K562 (cell line): ENCODE results near the gene PLOD1. TPM values are rescaled to one million over a fixed set of nuclear protein-coding genes. Genes with fewer than 3 reads are reported as not detected.
A peak's percentile ranks its signal among the peaks of the same experiment; 100 is the strongest.

ENCODE experiments used
- BCL6 ChIP-seq: fragments of 250-450 bp; sonication (Bioruptor Pico); IDR thresholded peaks from 2 replicates; pipeline ENCODE4 v1.4.0; 2020
- BHLHE40 ChIP-seq: IDR thresholded peaks from 2 replicates; pipeline ENCODE4 v1.6.1; 2011; ENCODE audit warnings: low read length, improper control_type of control experiment
- CHD7 ChIP-seq: fragments of 200-600 bp; sonication (generic); IDR thresholded peaks from one replicate; pipeline ENCODE4 v1.6.1; 2012; ENCODE audit warnings: mild to moderate bottlenecking, low read depth, low read length, inconsistent platforms
- ETS2 ChIP-seq: IDR thresholded peaks from 2 replicates; pipeline ENCODE4 v1.6.1; 2016; ENCODE audit warnings: borderline replicate concordance, missing genetic modification characterization, mild to moderate bottlenecking, moderate library complexity, missing compliant biosample characterization; ENCODE audit not compliant: poor library complexity, severe bottlenecking
- FIP1L1 ChIP-seq: fragments of 200-400 bp; formaldehyde crosslinking; IDR thresholded peaks from 2 replicates; pipeline ENCODE4 v1.6.1; 2018; ENCODE audit warnings: mild to moderate bottlenecking, low read depth, low read length; ENCODE audit not compliant: poor library complexity, severe bottlenecking
- HDAC8 ChIP-seq: fragments of 450-650 bp; IDR thresholded peaks from 2 replicates; pipeline ENCODE4 v1.6.1; 2016; ENCODE audit warnings: mild to moderate bottlenecking, missing genetic modification characterization, moderate library complexity, missing compliant biosample characterization
- HDGF ChIP-seq: fragments of 450-650 bp; IDR thresholded peaks from 2 replicates; pipeline ENCODE4 v1.6.1; 2016
- HMGN3 ChIP-seq: IDR thresholded peaks from 2 replicates; pipeline ENCODE4 v1.6.1; 2011; ENCODE audit warnings: borderline replicate concordance, low read depth, mild to moderate bottlenecking, mixed read lengths, low read length; ENCODE audit not compliant: insufficient read length; ENCODE audit errors: extremely low read depth
- JUND ChIP-seq, 2 experiments: IDR thresholded peaks; 2 replicates in 1 of 2; 3 replicates in 1 of 2; pipeline ENCODE4 v1.6.1; 2011; ENCODE audit warnings: borderline replicate concordance in 2 of 2, low read depth in 2 of 2, low read length in 2 of 2, improper control_type of control experiment in 1 of 2, missing biosample characterization in 1 of 2, missing genetic modification characterization in 1 of 2, missing genetic modification reagents in 1 of 2
- KLF6 ChIP-seq: fragments of 250-450 bp; sonication (Bioruptor Pico); IDR thresholded peaks from 2 replicates; pipeline ENCODE4 v1.4.0; 2020; ENCODE audit warnings: mild to moderate bottlenecking, moderate library complexity, borderline replicate concordance
- MCM7 ChIP-seq, 2 experiments: fragments of 450-650 bp; IDR thresholded peaks; 2 replicates each; pipeline ENCODE4 v1.6.1; 2016 to 2018
- NFE2 ChIP-seq: IDR thresholded peaks from 2 replicates; pipeline ENCODE4 v1.6.1; 2014; ENCODE audit warnings: antibody characterized with exemption, low read depth
- SIRT6 ChIP-seq: IDR thresholded peaks from one replicate; pipeline ENCODE4 v1.6.1; 2012; ENCODE audit warnings: low read depth, mild to moderate bottlenecking, control low read depth, inconsistent platforms, low read length, moderate library complexity
- THAP7 ChIP-seq: fragments of 250-450 bp; sonication (Bioruptor Pico); IDR thresholded peaks from 2 replicates; pipeline ENCODE4 v1.5.0; 2021
- ZNF274 ChIP-seq: IDR thresholded peaks from 2 replicates; pipeline ENCODE4 v1.6.1; 2011; ENCODE audit warnings: low read depth, mild to moderate bottlenecking, low read length, moderate library complexity, borderline replicate concordance
- ZNF589 ChIP-seq: fragments of 200-800 bp; sonication (Bioruptor generic); IDR thresholded peaks from 2 replicates; pipeline ENCODE4 v1.6.1; 2016; ENCODE audit warnings: low read depth, missing genetic modification characterization, missing compliant biosample characterization
- ZSCAN32 ChIP-seq: fragments of 450-650 bp; formaldehyde crosslinking; IDR thresholded peaks from 2 replicates; pipeline ENCODE4 v1.4.0; 2020; ENCODE audit warnings: mild to moderate bottlenecking, moderate library complexity
- polyA plus RNA-seq, 8 experiments: library from polyadenylated mRNA; depleted of rRNA in 4 of 8; stranded (reverse) in 5 of 8; unstranded in 3 of 8; fragments of >200 nt; fragmentation: Nextera tagmentation in 2 of 8; fragmentation: Illumina TruSeq in 1 of 8; extraction: Ambion mirVana in 2 of 8; extraction: Trizol in 1 of 8; gene quantifications; 2 replicates each; pipeline versions ENCODE4 v1.2.1 to v1.2.3, GENCODE V29; 2011 to 2014; ENCODE audit warnings: inconsistent platforms in 1 of 8, missing spikeins in 1 of 8
- total RNA-seq, 7 experiments: library from RNA; depleted of rRNA in 6 of 7; stranded (reverse); fragments of >200 nt in 6 of 7; fragmentation: Illumina TruSeq in 2 of 7; extraction: Trizol in 2 of 7; gene quantifications; 2 replicates each; pipeline versions ENCODE4 v1.2.1 to v1.2.3, GENCODE V29; 2011 to 2021; ENCODE audit warnings: low replicate concordance in 1 of 7

The PLOD1 gene
- total and polyA plus RNA-seq, 9 of the 15 experiments (the other 6 are each of a cell fraction or from before 2014, with no cell fraction given), result 16.6 to 90.8 (median 52.7) TPM

- TF ChIP-seq CHD7 (no peak), ZNF274 (no peak), ETS2 (tag) (no peak), KLF6 (CRISPR knock-in tag) (no peak), HDGF (no peak), SIRT6 (no peak), ZSCAN32 (CRISPR knock-in tag) (no peak), JUND (IDR thresholded peaks at IDR 0.05; ENCODE audit: borderline replicate concordance, low read depth, low read length) (peak; percentile 70), JUND (tag; IDR thresholded peaks at IDR 0.05; ENCODE audit: borderline replicate concordance, low read depth, low read length) (peak; percentile 53; the same call in 1 of the 3 replicates), BCL6 (CRISPR knock-in tag) (no peak), NFE2 (0 out of 2 replicates have a peak, but pooled peaks have one; percentile 37), HMGN3 (no peak), THAP7 (CRISPR knock-in tag) (0 out of 2 replicates have a peak, but pooled peaks have one; percentile 15), MCM7 (IDR thresholded peaks at IDR 0.05) (no peak), FIP1L1 (no peak), HDAC8 (tag) (no peak), BHLHE40 (peak; percentile 46; the same call in 1 of the 2 replicates), ZNF589 (CRISPR knock-in tag) (no peak)
Measured at GRCh38 chr1:11955221-11955620, 20.7 kb downstream of the PLOD1 start (continued).
